ENCODE measurements around the gene DCLK1. TPM values are rescaled to one million over a fixed set of nuclear protein-coding genes. Genes with fewer than 3 reads are reported as not detected.
"Not testable (repeated sequence)": the region's sequence is repeated elsewhere in the genome, so short reads cannot be mapped to it uniquely, and the experiment has no call there.

DCLK1 gene
- total RNA-seq, 2 experiments from 2014 or later, result not detected

DNA sequence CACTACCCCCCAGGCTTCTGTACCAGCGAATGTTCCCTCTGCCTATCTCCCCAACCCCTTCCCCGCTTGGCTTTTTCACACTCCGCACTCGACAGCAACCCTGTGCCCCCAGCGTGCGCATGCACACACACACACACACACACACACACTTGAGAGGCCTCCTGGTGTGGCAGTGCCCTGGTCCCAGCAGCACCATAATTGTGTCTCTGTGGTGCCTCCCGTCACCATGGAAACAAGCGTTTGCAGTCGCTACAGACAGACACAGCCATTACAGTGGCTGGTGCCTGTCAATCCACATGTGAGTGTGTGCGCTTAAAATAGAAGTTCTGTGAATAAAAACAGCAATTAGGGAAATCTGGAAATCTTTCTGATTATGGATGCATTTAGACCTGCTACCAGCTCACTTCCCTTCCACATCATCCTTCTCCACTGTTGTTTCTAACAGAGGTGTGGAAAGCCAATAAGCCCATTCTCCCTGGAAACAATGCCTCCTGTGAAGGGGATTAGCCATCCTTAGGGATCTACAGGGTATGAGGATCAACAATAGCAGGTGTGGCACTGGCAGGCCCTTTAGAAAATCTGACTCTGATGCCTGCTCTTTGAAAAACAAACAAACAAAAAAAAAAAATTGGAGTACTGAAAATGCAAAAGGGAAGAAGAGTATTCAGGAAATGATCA lies 146.3 kb downstream of the DCLK1 start:
- Mint-ChIP-seq H3K27ac (no peak overlapping the region), H3K27me3 (ENCODE audit: low read depth) (peaks cover 17% of the 10 kb centered on the region), H3K4me3 (no peak overlapping the region), H3K9me3 (no peaks in the 10 kb centered on the region), H3K36me3 (ENCODE audit: low read depth) (no peaks in the 10 kb centered on the region), H3K4me1 (ENCODE audit: low read depth) (no peaks in the 10 kb centered on the region)
- intact Hi-C loops (cut with micrococcal nuclease), result no loop called here
- no peak for DNase-seq
- CTCF ChIA-PET, result no interaction called here

DNA sequence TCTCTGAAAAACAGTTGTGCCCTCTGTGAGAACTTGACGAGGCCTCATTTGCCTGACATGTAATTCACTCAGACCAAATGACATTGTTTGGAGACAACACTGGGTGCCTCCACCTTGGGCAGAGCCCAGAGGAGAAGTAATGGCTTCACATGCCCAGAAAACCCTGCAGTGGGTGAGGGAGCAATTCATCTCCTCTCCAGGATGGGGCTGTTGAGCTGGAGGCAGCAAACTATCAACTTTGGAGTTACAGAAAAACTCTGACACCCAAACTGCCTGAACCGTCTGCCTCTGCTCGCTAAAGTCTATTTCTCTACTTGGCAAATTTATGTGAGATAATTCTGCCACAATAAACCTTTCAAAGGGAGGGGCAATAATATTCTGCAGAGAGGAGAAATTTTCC lies 146.9 kb downstream of the DCLK1 start:
- no peak overlapping the region for H3K4me3 Mint-ChIP-seq
- no peaks in the 10 kb centered on the region for H3K4me1 Mint-ChIP-seq (ENCODE audit: low read depth)
- H3K36me3 Mint-ChIP-seq (ENCODE audit: low read depth), result no peaks in the 10 kb centered on the region
- peaks cover 17% of the 10 kb centered on the region for H3K27me3 Mint-ChIP-seq (ENCODE audit: low read depth)
- no peaks in the 10 kb centered on the region for H3K9me3 Mint-ChIP-seq
- CTCF ChIA-PET, result no interaction called here
- H3K27ac Mint-ChIP-seq, result no peak overlapping the region
- DNase-seq, result no peak
- intact Hi-C loops (cut with micrococcal nuclease), result no loop called here

- CTCF ChIA-PET; H3K9me3 Mint-ChIP-seq; H3K27ac Mint-ChIP-seq; H3K36me3 Mint-ChIP-seq (ENCODE audit: low read depth); H3K4me3 Mint-ChIP-seq; intact Hi-C loops (cut with micrococcal nuclease); DNase-seq; H3K4me1 Mint-ChIP-seq (ENCODE audit: low read depth): not testable (repeated sequence)
- H3K27me3 Mint-ChIP-seq (ENCODE audit: low read depth), result peaks cover 17% of the 10 kb centered on the region
Observed at GRCh38 chr13:35983703-35984102, 147.5 kb downstream of the DCLK1 start.

- Mint-ChIP-seq H3K27ac (no peak overlapping the region), H3K36me3 (ENCODE audit: low read depth) (no peaks in the 10 kb centered on the region), H3K4me3 (no peak overlapping the region), H3K4me1 (ENCODE audit: low read depth) (no peaks in the 10 kb centered on the region), H3K27me3 (ENCODE audit: low read depth) (peaks cover 20% of the 10 kb centered on the region), H3K9me3 (no peaks in the 10 kb centered on the region)
- CTCF ChIA-PET, result no interaction called here
- no peak for DNase-seq
- intact Hi-C loops (cut with micrococcal nuclease), result no loop called here
Observed at GRCh38 chr13:35983206-35983605, 148.0 kb downstream of the DCLK1 start.

- intact Hi-C loops (cut with micrococcal nuclease), result no loop called here
- CTCF ChIA-PET, result interaction anchor here (0.6 to 4.6 kb wide), 7 partner anchors 14 to 757 kb away, joined by 3 to 48 read pairs (median 3); no protein-coding TSS in a partner anchor
- H3K9me3 Mint-ChIP-seq, result peaks cover 3% of the 10 kb centered on the region
- no peaks in the 10 kb centered on the region for H3K4me1 Mint-ChIP-seq (ENCODE audit: low read depth)
- H3K36me3 Mint-ChIP-seq (ENCODE audit: low read depth), result no peaks in the 10 kb centered on the region
- DNase-seq, result no peak
- H3K27ac Mint-ChIP-seq, result no peak overlapping the region
- H3K27me3 Mint-ChIP-seq (ENCODE audit: low read depth), result peaks cover 3% of the 10 kb centered on the region
- no peak overlapping the region for H3K4me3 Mint-ChIP-seq
Observed at GRCh38 chr13:35979361-35979951, 151.7 kb downstream of the DCLK1 start.

- H3K36me3 Mint-ChIP-seq (ENCODE audit: low read depth), result no peaks in the 10 kb centered on the region
- CTCF ChIA-PET, result interaction anchor here (0.6 to 4.6 kb wide), 7 partner anchors 13 to 757 kb away, joined by 3 to 48 read pairs (median 3); no protein-coding TSS in a partner anchor
- no peak overlapping the region for H3K27ac Mint-ChIP-seq
- no peak overlapping the region for H3K4me3 Mint-ChIP-seq
- DNase-seq, result peak; percentile 51
- H3K27me3 Mint-ChIP-seq (ENCODE audit: low read depth), result peaks cover 3% of the 10 kb centered on the region
- intact Hi-C loops (cut with micrococcal nuclease), result loop anchor here (1.0 kb wide), 1 partner anchor 297 kb away; no protein-coding TSS in a partner anchor
- H3K4me1 Mint-ChIP-seq (ENCODE audit: low read depth), result no peaks in the 10 kb centered on the region
- peaks cover 6% of the 10 kb centered on the region for H3K9me3 Mint-ChIP-seq
Observed at GRCh38 chr13:35978607-35979316, 152.4 kb downstream of the DCLK1 start.

DNA sequence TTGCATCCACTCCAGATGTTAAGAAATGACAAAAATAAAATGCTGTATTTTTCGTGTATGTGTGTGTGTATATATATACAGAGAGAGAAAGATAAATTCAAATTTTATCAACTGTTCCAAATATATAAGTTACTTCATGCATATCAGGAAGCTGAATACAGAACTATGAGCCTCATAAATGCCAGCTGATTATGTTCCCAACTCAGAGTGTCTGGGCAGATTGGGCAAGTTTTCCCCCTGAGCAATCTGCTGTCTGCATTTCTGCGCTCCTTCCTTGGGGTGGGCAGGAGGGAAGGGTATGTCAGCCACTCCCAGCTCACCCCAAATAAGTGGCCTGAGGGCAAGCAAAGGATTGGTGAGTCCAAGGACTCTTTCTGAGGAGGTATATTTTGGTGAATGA lies 154.1 kb downstream of the DCLK1 start:
- Mint-ChIP-seq H3K9me3 (peaks cover 9% of the 10 kb centered on the region), H3K27ac (no peak overlapping the region), H3K27me3 (ENCODE audit: low read depth) (peaks cover 4% of the 10 kb centered on the region), H3K4me3 (no peak overlapping the region), H3K4me1 (ENCODE audit: low read depth) (no peaks in the 10 kb centered on the region), H3K36me3 (ENCODE audit: low read depth) (no peaks in the 10 kb centered on the region)
- no peak for DNase-seq
- CTCF ChIA-PET, result interaction anchor here (4.6 kb wide), 1 partner anchor 299 kb away, joined by 48 read pairs; no protein-coding TSS in a partner anchor
- intact Hi-C loops (cut with micrococcal nuclease), result no loop called here

- no peak for DNase-seq
- intact Hi-C loops (cut with micrococcal nuclease), result no loop called here
- Mint-ChIP-seq H3K36me3 (ENCODE audit: low read depth) (no peaks in the 10 kb centered on the region), H3K4me1 (ENCODE audit: low read depth) (no peaks in the 10 kb centered on the region), H3K9me3 (peaks cover 9% of the 10 kb centered on the region), H3K4me3 (no peak overlapping the region), H3K27ac (no peak overlapping the region), H3K27me3 (ENCODE audit: low read depth) (peaks cover 8% of the 10 kb centered on the region)
- CTCF ChIA-PET, result interaction anchor here (1.2 to 4.6 kb wide), 2 partner anchors 16 to 300 kb away, joined by 5 to 48 read pairs; no protein-coding TSS in a partner anchor
Observed at GRCh38 chr13:35976126-35976525, 155.1 kb downstream of the DCLK1 start.

GRCh38 chr13:35966951-35967350 lies 164.2 kb downstream of the DCLK1 start:
- H3K4me3 Mint-ChIP-seq; H3K36me3 Mint-ChIP-seq (ENCODE audit: low read depth); intact Hi-C loops (cut with micrococcal nuclease): not testable (repeated sequence)

DNA sequence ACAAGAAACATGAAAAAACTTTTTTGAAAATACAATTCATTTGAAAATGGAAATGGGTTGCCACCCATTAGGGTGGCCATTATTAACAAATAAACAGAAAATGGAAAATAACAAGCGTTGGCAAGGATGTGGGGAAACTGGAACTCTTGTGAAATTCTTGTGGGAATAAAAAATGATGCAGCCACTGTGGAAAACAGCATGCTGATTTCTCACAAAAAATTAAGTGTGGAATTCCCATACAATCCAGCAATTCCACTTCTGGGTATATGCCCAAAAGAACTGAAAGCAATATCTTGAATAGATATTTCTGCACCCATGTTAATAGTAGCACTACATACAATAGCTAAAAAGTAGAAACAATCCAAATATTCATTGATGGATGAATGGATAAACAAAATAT lies 165.2 kb downstream of the DCLK1 start:
- DNase-seq, result no peak
- Mint-ChIP-seq H3K36me3 (ENCODE audit: low read depth) (no peaks in the 10 kb centered on the region), H3K4me3 (no peak overlapping the region), H3K9me3 (peaks cover 10% of the 10 kb centered on the region), H3K27ac (no peak overlapping the region), H3K4me1 (ENCODE audit: low read depth) (no peaks in the 10 kb centered on the region), H3K27me3 (ENCODE audit: low read depth) (peaks cover 2% of the 10 kb centered on the region)
- intact Hi-C loops (cut with micrococcal nuclease), result no loop called here
- CTCF ChIA-PET, result interaction anchor here (0.6 kb wide), 2 partner anchors 13 to 302 kb away, joined by 3 read pairs; no protein-coding TSS in a partner anchor

More at GRCh38 chr13:35966951-35967350, 164.2 kb downstream of the DCLK1 start:
- DNase-seq; CTCF ChIA-PET; H3K27ac Mint-ChIP-seq; H3K27me3 Mint-ChIP-seq (ENCODE audit: low read depth); H3K4me1 Mint-ChIP-seq (ENCODE audit: low read depth): not testable (repeated sequence)
- peaks cover 10% of the 10 kb centered on the region for H3K9me3 Mint-ChIP-seq

GRCh38 chr13:35965226-35965927 lies 165.8 kb downstream of the DCLK1 start:
- CTCF ChIA-PET, result interaction anchor here (0.6 kb wide), 2 partner anchors 14 to 303 kb away, joined by 3 read pairs; no protein-coding TSS in a partner anchor
- H3K4me1 Mint-ChIP-seq (ENCODE audit: low read depth), result no peaks in the 10 kb centered on the region
- intact Hi-C loops (cut with micrococcal nuclease), result no loop called here

GRCh38 chr13:35964863-35965180 lies 166.4 kb downstream of the DCLK1 start:
- peaks cover 2% of the 10 kb centered on the region for H3K27me3 Mint-ChIP-seq (ENCODE audit: low read depth)
- no peaks in the 10 kb centered on the region for H3K36me3 Mint-ChIP-seq (ENCODE audit: low read depth)
- no peak overlapping the region for H3K27ac Mint-ChIP-seq
- CTCF ChIA-PET, result no interaction called here
- H3K4me1 Mint-ChIP-seq (ENCODE audit: low read depth), result no peaks in the 10 kb centered on the region
- H3K4me3 Mint-ChIP-seq, result no peak overlapping the region
- no peak for DNase-seq
- intact Hi-C loops (cut with micrococcal nuclease), result no loop called here
- H3K9me3 Mint-ChIP-seq, result peaks cover 10% of the 10 kb centered on the region

More at GRCh38 chr13:35965226-35965927, 165.8 kb downstream of the DCLK1 start:
- H3K27me3 Mint-ChIP-seq (ENCODE audit: low read depth), result peaks cover 2% of the 10 kb centered on the region
- no peaks in the 10 kb centered on the region for H3K36me3 Mint-ChIP-seq (ENCODE audit: low read depth)
- no peak overlapping the region for H3K27ac Mint-ChIP-seq
- no peak overlapping the region for H3K4me3 Mint-ChIP-seq
- peaks cover 10% of the 10 kb centered on the region for H3K9me3 Mint-ChIP-seq
- DNase-seq, result no peak
